ENCODE results near the gene USP5. TPM values are rescaled to one million over a fixed set of nuclear protein-coding genes. Genes with fewer than 3 reads are reported as not detected.

USP5 gene
- total RNA-seq, 1 donor from 2014 or later, result 60.9 TPM

DNA sequence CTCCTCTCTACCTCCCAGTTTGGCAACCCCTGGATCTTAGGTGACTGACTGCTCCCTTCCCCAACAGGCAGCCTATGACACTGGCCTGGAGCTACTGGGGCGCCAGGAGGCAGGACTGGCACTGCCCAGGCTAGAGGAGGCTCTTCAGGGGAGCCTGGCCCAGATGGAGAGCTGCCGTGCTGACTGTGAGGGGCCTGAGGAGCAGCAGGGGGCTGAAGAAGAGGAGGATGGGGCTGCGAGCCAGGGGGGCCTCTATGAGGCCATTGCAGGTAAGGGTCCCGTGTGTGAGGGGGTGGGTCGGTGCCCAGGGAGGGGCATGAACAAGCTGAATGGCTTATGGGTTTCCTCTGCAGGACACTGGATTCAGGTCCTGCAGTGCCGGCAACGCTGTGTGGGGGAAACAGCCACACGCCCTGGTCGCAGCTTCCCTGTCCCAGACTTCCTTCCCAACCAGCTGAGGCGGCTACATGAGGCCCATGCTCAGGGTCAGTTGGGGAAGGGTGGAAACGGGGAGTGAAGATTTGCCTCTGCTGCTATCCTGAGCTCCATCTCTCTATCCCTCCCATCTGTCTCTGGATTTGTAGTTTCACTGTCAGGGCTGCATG lies 21.6 kb upstream of the USP5 start:
- Histone ChIP-seq H3K4me1 (peaks cover 11% of the 10 kb centered on the region), H3K79me2 (ENCODE audit: low read depth) (peaks cover 36% of the 10 kb centered on the region), H3K27ac (no peak overlapping the region), H3K4me3 (no peak overlapping the region), H3F3A (ENCODE audit: low read depth) (peaks cover 37% of the 10 kb centered on the region), H3K9ac (no peak overlapping the region), H4K20me1 (ENCODE audit: low read depth) (peaks cover 37% of the 10 kb centered on the region), H2AFZ (replicated peaks) (no peak overlapping the region), H3K4me2 (peak overlapping the region; percentile 89), H3K27me3 (no peaks in the 10 kb centered on the region), H3K9me3 (ENCODE audit: low read depth) (no peaks in the 10 kb centered on the region), H3K36me3 (peaks cover 6% of the 10 kb centered on the region)
- DNase-seq (ENCODE audit: low spot score), result no peak
- Mint-ChIP-seq H3K9me3 (no peaks in the 10 kb centered on the region), H3K27ac (no peak overlapping the region), H3K4me3 (peak overlapping the region; percentile 100), H3K36me3 (peaks cover 24% of the 10 kb centered on the region), H3K27me3 (ENCODE audit: insufficient read depth, low read depth) (peaks cover 8% of the 10 kb centered on the region), H3K4me1 (peaks cover 36% of the 10 kb centered on the region)
- TF ChIP-seq EZH2phosphoT487 (IDR thresholded peaks at IDR 0.05) (no peak), EZH2 (IDR thresholded peaks at IDR 0.05) (no peak)
- TF ChIP-seq, protein P1, sequence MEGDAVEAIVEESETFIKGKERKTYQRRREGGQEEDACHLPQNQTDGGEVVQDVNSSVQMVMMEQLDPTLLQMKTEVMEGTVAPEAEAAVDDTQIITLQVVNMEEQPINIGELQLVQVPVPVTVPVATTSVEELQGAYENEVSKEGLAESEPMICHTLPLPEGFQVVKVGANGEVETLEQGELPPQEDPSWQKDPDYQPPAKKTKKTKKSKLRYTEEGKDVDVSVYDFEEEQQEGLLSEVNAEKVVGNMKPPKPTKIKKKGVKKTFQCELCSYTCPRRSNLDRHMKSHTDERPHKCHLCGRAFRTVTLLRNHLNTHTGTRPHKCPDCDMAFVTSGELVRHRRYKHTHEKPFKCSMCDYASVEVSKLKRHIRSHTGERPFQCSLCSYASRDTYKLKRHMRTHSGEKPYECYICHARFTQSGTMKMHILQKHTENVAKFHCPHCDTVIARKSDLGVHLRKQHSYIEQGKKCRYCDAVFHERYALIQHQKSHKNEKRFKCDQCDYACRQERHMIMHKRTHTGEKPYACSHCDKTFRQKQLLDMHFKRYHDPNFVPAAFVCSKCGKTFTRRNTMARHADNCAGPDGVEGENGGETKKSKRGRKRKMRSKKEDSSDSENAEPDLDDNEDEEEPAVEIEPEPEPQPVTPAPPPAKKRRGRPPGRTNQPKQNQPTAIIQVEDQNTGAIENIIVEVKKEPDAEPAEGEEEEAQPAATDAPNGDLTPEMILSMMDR (IDR thresholded peaks at IDR 0.05), result no peak

GRCh38 chr12:6830999-6831398 lies 21.0 kb upstream of the USP5 start:
- no peak overlapping the region for H3K4me3 ChIP-seq
- no peak overlapping the region for H2AFZ ChIP-seq (replicated peaks)
- no peaks in the 10 kb centered on the region for H3K9me3 Mint-ChIP-seq
- H3K36me3 Mint-ChIP-seq, result peaks cover 27% of the 10 kb centered on the region
- H3F3A ChIP-seq (ENCODE audit: low read depth), result peaks cover 38% of the 10 kb centered on the region
- H3K27ac Mint-ChIP-seq, result no peak overlapping the region
- H3K79me2 ChIP-seq (ENCODE audit: low read depth), result peaks cover 36% of the 10 kb centered on the region
- DNase-seq (ENCODE audit: low spot score), result no peak
- TF ChIP-seq EZH2phosphoT487 (IDR thresholded peaks at IDR 0.05) (no peak), EZH2 (IDR thresholded peaks at IDR 0.05) (no peak)
- TF ChIP-seq, protein P1 (IDR thresholded peaks at IDR 0.05), result no peak
- H4K20me1 ChIP-seq (ENCODE audit: low read depth), result peaks cover 43% of the 10 kb centered on the region
- H3K9me3 ChIP-seq (ENCODE audit: low read depth), result no peaks in the 10 kb centered on the region
- peaks cover 6% of the 10 kb centered on the region for H3K36me3 ChIP-seq
- peaks cover 10% of the 10 kb centered on the region for H3K4me1 ChIP-seq
- H3K27me3 ChIP-seq, result no peaks in the 10 kb centered on the region
- peaks cover 7% of the 10 kb centered on the region for H3K27me3 Mint-ChIP-seq (ENCODE audit: insufficient read depth, low read depth)
- H3K4me3 Mint-ChIP-seq, result peak overlapping the region; percentile 100
- peaks cover 32% of the 10 kb centered on the region for H3K4me1 Mint-ChIP-seq
- H3K9ac ChIP-seq, result no peak overlapping the region
- H3K27ac ChIP-seq, result no peak overlapping the region
- H3K4me2 ChIP-seq, result no peak overlapping the region

- Histone ChIP-seq H4K20me1 (ENCODE audit: low read depth) (peaks cover 48% of the 10 kb centered on the region), H3K36me3 (peaks cover 6% of the 10 kb centered on the region), H3K4me2 (no peak overlapping the region), H3K27me3 (no peaks in the 10 kb centered on the region), H3K79me2 (ENCODE audit: low read depth) (peaks cover 36% of the 10 kb centered on the region), H3K4me3 (no peak overlapping the region), H3K9ac (no peak overlapping the region), H2AFZ (replicated peaks) (no peak overlapping the region), H3K9me3 (ENCODE audit: low read depth) (no peaks in the 10 kb centered on the region), H3K4me1 (peaks cover 10% of the 10 kb centered on the region), H3F3A (ENCODE audit: low read depth) (peaks cover 38% of the 10 kb centered on the region), H3K27ac (no peak overlapping the region)
- no peak for DNase-seq (ENCODE audit: low spot score)
- Mint-ChIP-seq H3K9me3 (no peaks in the 10 kb centered on the region), H3K27ac (no peak overlapping the region), H3K27me3 (ENCODE audit: insufficient read depth, low read depth) (peaks cover 7% of the 10 kb centered on the region), H3K36me3 (peaks cover 29% of the 10 kb centered on the region), H3K4me3 (peak overlapping the region; percentile 100), H3K4me1 (peaks cover 27% of the 10 kb centered on the region)
- TF ChIP-seq, protein P1 (IDR thresholded peaks at IDR 0.05), result no peak
- TF ChIP-seq EZH2phosphoT487 (IDR thresholded peaks at IDR 0.05) (no peak), EZH2 (IDR thresholded peaks at IDR 0.05) (no peak)
These were observed 20.4 kb upstream of the USP5 start for GRCh38 chr12:6831450-6831995.

Data from neural progenitor cell (in vitro differentiated cells).